IMR-90 (cell line): Measurements from ENCODE around the gene CCSER1. TPM values are rescaled to one million over a fixed set of nuclear protein-coding genes. Genes with fewer than 3 reads are reported as not detected.

Experiments used
- ATAC-seq: fragments of 200-7000 bp; cut with Tn5 transposase; 2 replicates; pipeline ENCODE4 v1.9.1; 2020; ENCODE audit warnings: low read depth, mild to moderate bottlenecking, moderate library complexity
- BruUV-seq: library from RNA; stranded (reverse); fragments of 400-500 nt; replicated peaks from 2 replicates; lab custom pipeline; 2021; lab: Mats Ljungman, UMichigan
- CTCF ChIA-PET: fragments of 300-600 bp; formaldehyde crosslinking; extraction: SDS; loops from one replicate; lab custom pipeline; 2021; ENCODE audit warnings: antibody characterized with exemption; lab: Yijun Ruan, JAX
- POLR2A ChIA-PET: fragments of 300-600 bp; sonication (Branson Sonifier 250); formaldehyde crosslinking; loops from one replicate; lab custom pipeline; 2022; ENCODE audit warnings: antibody characterized with exemption; ENCODE audit not compliant: unreplicated experiment; lab: Charles Lee
- DNase-seq: peaks from one replicate; pipeline ENCODE4 v3.0.0; 2013
- H2AFZ ChIP-seq: replicated peaks from 2 replicates; pipeline ENCODE3; 2013; ENCODE audit warnings: low read length, mild to moderate bottlenecking; ENCODE audit not compliant: poor library complexity
- H2AK5ac ChIP-seq: 2 replicates; pipeline ENCODE4 v1.6.1; 2013; ENCODE audit warnings: low read depth, low read length, inconsistent platforms
- H2AK9ac ChIP-seq: replicated peaks from 2 replicates; pipeline ENCODE3; 2013; ENCODE audit warnings: mild to moderate bottlenecking, low read depth, low read length, moderate library complexity; ENCODE audit not compliant: poor library complexity
- H2BK120ac ChIP-seq: 2 replicates; pipeline ENCODE4 v1.6.1; 2013; ENCODE audit warnings: low read depth, low read length, inconsistent platforms
- H2BK15ac ChIP-seq: 3 replicates; pipeline ENCODE4 v1.6.1; 2013; ENCODE audit warnings: low read depth, low read length, inconsistent platforms
- H2BK20ac ChIP-seq: 2 replicates; pipeline ENCODE4 v1.6.1; 2013; ENCODE audit warnings: low read depth, mild to moderate bottlenecking, inconsistent platforms, low read length, moderate library complexity
- H2BK5ac ChIP-seq: 2 replicates; pipeline ENCODE4 v1.6.1; 2013; ENCODE audit warnings: mild to moderate bottlenecking, low read depth, low read length, inconsistent platforms; ENCODE audit not compliant: poor library complexity, severe bottlenecking
- H3K14ac ChIP-seq: replicated peaks from 2 replicates; pipeline ENCODE4 v1.6.1; 2013; ENCODE audit warnings: low read depth, low read length, inconsistent platforms
- H3K18ac ChIP-seq: 2 replicates; pipeline ENCODE4 v1.6.1; 2013; ENCODE audit warnings: low read depth, low read length, control low read depth
- H3K23ac ChIP-seq: 2 replicates; pipeline ENCODE4 v1.6.1; 2013; ENCODE audit warnings: low read depth, low read length, inconsistent platforms
- H3K27ac ChIP-seq: 2 replicates; pipeline ENCODE4 v1.5.1; 2013; ENCODE audit warnings: mild to moderate bottlenecking, control low read depth, low read length; ENCODE audit not compliant: insufficient read depth
- H3K27me3 ChIP-seq: 2 replicates; pipeline ENCODE4 v1.6.1; 2013; ENCODE audit warnings: low read length; ENCODE audit not compliant: control insufficient read depth, insufficient read depth
- H3K36me3 ChIP-seq: 2 replicates; pipeline ENCODE4 v1.6.1; 2013; ENCODE audit warnings: low read length, mixed read lengths; ENCODE audit not compliant: control insufficient read depth, insufficient read depth
- H3K4ac ChIP-seq: 2 replicates; pipeline ENCODE4 v1.6.1; 2013; ENCODE audit warnings: low read depth, low read length, inconsistent platforms
- H3K4me1 ChIP-seq: 2 replicates; pipeline ENCODE4 v1.6.1; 2013; ENCODE audit warnings: low read length, mixed read lengths; ENCODE audit not compliant: control insufficient read depth, insufficient read depth
- H3K4me2 ChIP-seq: 2 replicates; pipeline ENCODE4 v1.6.1; 2013; ENCODE audit warnings: low read depth, mild to moderate bottlenecking, control low read depth, low read length, moderate library complexity
- H3K4me3 ChIP-seq: 2 replicates; pipeline ENCODE4 v1.5.1; 2013; ENCODE audit warnings: low read depth, mild to moderate bottlenecking, control low read depth, low read length, moderate library complexity; ENCODE audit not compliant: insufficient read depth
- H3K56ac ChIP-seq: 2 replicates; pipeline ENCODE4 v1.6.1; 2013; ENCODE audit warnings: low read length, inconsistent platforms; ENCODE audit not compliant: insufficient read depth; ENCODE audit errors: extremely low read depth
- H3K79me1 ChIP-seq, 2 experiments: 2 replicates each; pipeline ENCODE4 v1.6.1; 2013; ENCODE audit warnings: low read length in 2 of 2, inconsistent platforms in 1 of 2, low read depth in 1 of 2
- H3K9ac ChIP-seq: 2 replicates; pipeline ENCODE4 v1.6.1; 2013; ENCODE audit warnings: low read depth, low read length, control low read depth
- H3K9me1 ChIP-seq: 2 replicates; pipeline ENCODE4 v1.6.1; 2013; ENCODE audit warnings: low read length, inconsistent platforms; ENCODE audit not compliant: insufficient read depth
- H3K9me3 ChIP-seq: 2 replicates; pipeline ENCODE4 v1.6.1; 2013; ENCODE audit warnings: low read length; ENCODE audit not compliant: control insufficient read depth, insufficient read depth
- H4K20me1 ChIP-seq: 2 replicates; pipeline ENCODE4 v1.6.1; 2013; ENCODE audit warnings: low read length, inconsistent platforms; ENCODE audit not compliant: insufficient read depth
- H4K5ac ChIP-seq: 2 replicates; pipeline ENCODE4 v1.6.1; 2013; ENCODE audit warnings: mild to moderate bottlenecking, low read depth, low read length, control low read depth
- H4K8ac ChIP-seq, 2 experiments: 2 replicates each; pipeline ENCODE4 v1.6.1; 2013; ENCODE audit warnings: low read depth in 2 of 2, low read length in 2 of 2, control low read depth in 1 of 2, inconsistent platforms in 1 of 2
- H4K91ac ChIP-seq: 2 replicates; pipeline ENCODE4 v1.6.1; 2013; ENCODE audit warnings: low read depth, low read length, inconsistent platforms; ENCODE audit not compliant: insufficient read depth
- BHLHE40 ChIP-seq: fragments of 150-350 bp; IDR thresholded peaks from 2 replicates; pipeline ENCODE4 v1.6.1; 2016; ENCODE audit warnings: mild to moderate bottlenecking, low read depth, low read length
- CEBPB ChIP-seq: IDR thresholded peaks from 2 replicates; pipeline ENCODE4 v1.6.1; 2012; ENCODE audit warnings: low read depth, low read length, improper control_type of control experiment
- CHD1 ChIP-seq: IDR thresholded peaks from 2 replicates; pipeline ENCODE4 v1.6.1; 2012; ENCODE audit warnings: low read depth, low read length, improper control_type of control experiment
- CTCF ChIP-seq: conservative IDR thresholded peaks from 2 replicates; pipeline ENCODE4 v1.5.1; 2012; ENCODE audit warnings: mild to moderate bottlenecking, low read depth, low read length, improper control_type of control experiment
- FOS ChIP-seq: fragments of 150-350 bp; IDR thresholded peaks from 2 replicates; pipeline ENCODE4 v1.6.1; 2016; ENCODE audit warnings: low read depth, low read length
- MAFK ChIP-seq: IDR thresholded peaks from 2 replicates; pipeline ENCODE4 v1.6.1; 2012; ENCODE audit warnings: low read depth, low read length, improper control_type of control experiment
- MAZ ChIP-seq: IDR thresholded peaks from 2 replicates; pipeline ENCODE4 v1.6.1; 2012; ENCODE audit warnings: low read depth, mild to moderate bottlenecking, low read length, improper control_type of control experiment, moderate library complexity, borderline replicate concordance
- MXI1 ChIP-seq: IDR thresholded peaks from 2 replicates; pipeline ENCODE4 v1.6.1; 2012; ENCODE audit warnings: low read depth, mild to moderate bottlenecking, low read length, moderate library complexity, borderline replicate concordance
- NFE2L2 ChIP-seq: fragments of 150-350 bp; IDR thresholded peaks from 2 replicates; pipeline ENCODE4 v1.6.1; 2016; ENCODE audit warnings: low read depth, mild to moderate bottlenecking, low read length
- POLR2A ChIP-seq: IDR thresholded peaks from 2 replicates; pipeline ENCODE4 v1.6.1; 2012; ENCODE audit warnings: mild to moderate bottlenecking, low read depth, low read length
- RAD21 ChIP-seq: IDR thresholded peaks from 2 replicates; pipeline ENCODE4 v1.6.1; 2012; ENCODE audit warnings: low read length, improper control_type of control experiment
- RCOR1 ChIP-seq: IDR thresholded peaks from 2 replicates; pipeline ENCODE4 v1.6.1; 2012; ENCODE audit warnings: mild to moderate bottlenecking, low read length, improper control_type of control experiment; ENCODE audit not compliant: insufficient replicate concordance
- RFX5 ChIP-seq: IDR thresholded peaks from 2 replicates; pipeline ENCODE4 v1.8.0; 2012; ENCODE audit warnings: low read depth, mild to moderate bottlenecking, low read length, moderate library complexity
- SMC3 ChIP-seq: fragments of 150-350 bp; IDR thresholded peaks from 2 replicates; pipeline ENCODE4 v1.6.1; 2016; ENCODE audit warnings: low read depth, mild to moderate bottlenecking, antibody characterized with exemption, low read length, moderate library complexity
- WGBS, 2 experiments: methylation state at CpG; one replicate each; pipeline versions ENCODE4 v1.1.5 to v1.1.7; 2013; ENCODE audit warnings: missing lambda C conversion rate in 2 of 2; ENCODE audit not compliant: insufficient read length in 1 of 2; ENCODE audit errors: extremely low coverage in 2 of 2; 5-methylcytosine and 5-hydroxymethylcytosine counted together
- dilution Hi-C: fragments of 300-500 bp; cut with HindIII; formaldehyde crosslinking; loops from one replicate; pipeline ENCODE4 v1.14.3; 2018; ENCODE audit warnings: low sequenced_read_pairs; ENCODE audit not compliant: unreplicated experiment
- in situ Hi-C: fragments of 300-500 bp; cut with MboI; formaldehyde crosslinking; loops from 3 replicates; pipeline ENCODE4 v1.14.3; 2019; ENCODE audit warnings: low sequenced_read_pairs, inconsistent platforms, mixed read lengths
- intact Hi-C: fragments of 100-400 bp; cut with micrococcal nuclease; formaldehyde crosslinking; loops from 2 replicates; pipeline ENCODE4 v1.10.0; 2022
- polyA plus RNA-seq, 3 experiments: library from polyadenylated mRNA; depleted of rRNA; stranded (reverse); fragments of >200 nt; gene quantifications; 2 replicates each; pipeline ENCODE4 v1.2.3, GENCODE V29; 2012; ENCODE audit warnings: low replicate concordance in 1 of 3
- total RNA-seq: library from RNA; depleted of rRNA; stranded (reverse); fragments of >200 nt; gene quantifications from 2 replicates; pipeline ENCODE4 v1.2.3, GENCODE V29; 2012
- TF ChIP-seq, protein P1 (sequence below): fragments of 150-350 bp; IDR thresholded peaks from 2 replicates; pipeline ENCODE4 v1.6.1; 2017; ENCODE audit warnings: mild to moderate bottlenecking, antibody characterized with exemption, low read length, low read depth
- TF ChIP-seq, protein P2 (sequence below): fragments of 150-350 bp; IDR thresholded peaks from 2 replicates; pipeline ENCODE4 v1.6.1; 2016; ENCODE audit warnings: low read depth, mild to moderate bottlenecking, low read length, moderate library complexity, borderline replicate concordance

The CCSER1 gene
- total and polyA plus RNA-seq, 2 of the 4 experiments (the other 2 are of a cell fraction): not detected

GRCh38 chr4:90769251-90769650 lies 642.1 kb downstream of the CCSER1 start:
- H3K9ac ChIP-seq: no peak overlapping the region
- H2BK15ac ChIP-seq: no peak overlapping the region
- intact Hi-C loops: loop anchor here (5.0 kb wide), 1 partner anchor 1492 kb away; no protein-coding TSS in a partner anchor
- no peak overlapping the region for H2BK20ac ChIP-seq
- H3K36me3 ChIP-seq: no peaks in the 10 kb centered on the region
- WGBS, 2 experiments: no CpG with 5 or more reads among the region's 1 CpG
- no peak overlapping the region for H3K4me2 ChIP-seq
- H3K23ac ChIP-seq: no peak overlapping the region
- no peak overlapping the region for H3K56ac ChIP-seq
- dilution Hi-C loops: no loop called here
- H3K18ac ChIP-seq: no peak overlapping the region
- H3K4ac ChIP-seq: no peak overlapping the region
- CTCF ChIA-PET: no interaction called here
- no peak overlapping the region for H2AFZ ChIP-seq
- no peaks in the 10 kb centered on the region; the same call in 1 of the 2 replicates for H3K9me3 ChIP-seq
- no peak overlapping the region for H3K4me3 ChIP-seq
- in situ Hi-C loops: no loop called here
- no peak overlapping the region for H2AK5ac ChIP-seq
- no peak overlapping the region for H2BK5ac ChIP-seq
- no peaks in the 10 kb centered on the region for H3K9me1 ChIP-seq
- ATAC-seq (no peak), DNase-seq (no peak)
- H3K27ac ChIP-seq: no peak overlapping the region
- no peak overlapping the region for H2AK9ac ChIP-seq
- TF ChIP-seq MAZ (no peak), NFE2L2 (no peak), MXI1 (no peak), CHD1 (no peak), RFX5 (no peak), SMC3 (no peak), CTCF (no peak), FOS (no peak), POLR2A (no peak), BHLHE40 (no peak), RAD21 (no peak), MAFK (no peak), CEBPB (no peak), RCOR1 (no peak)
- TF ChIP-seq, protein P1, sequence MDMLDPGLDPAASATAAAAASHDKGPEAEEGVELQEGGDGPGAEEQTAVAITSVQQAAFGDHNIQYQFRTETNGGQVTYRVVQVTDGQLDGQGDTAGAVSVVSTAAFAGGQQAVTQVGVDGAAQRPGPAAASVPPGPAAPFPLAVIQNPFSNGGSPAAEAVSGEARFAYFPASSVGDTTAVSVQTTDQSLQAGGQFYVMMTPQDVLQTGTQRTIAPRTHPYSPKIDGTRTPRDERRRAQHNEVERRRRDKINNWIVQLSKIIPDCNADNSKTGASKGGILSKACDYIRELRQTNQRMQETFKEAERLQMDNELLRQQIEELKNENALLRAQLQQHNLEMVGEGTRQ: no peak
- TF ChIP-seq, protein P2, sequence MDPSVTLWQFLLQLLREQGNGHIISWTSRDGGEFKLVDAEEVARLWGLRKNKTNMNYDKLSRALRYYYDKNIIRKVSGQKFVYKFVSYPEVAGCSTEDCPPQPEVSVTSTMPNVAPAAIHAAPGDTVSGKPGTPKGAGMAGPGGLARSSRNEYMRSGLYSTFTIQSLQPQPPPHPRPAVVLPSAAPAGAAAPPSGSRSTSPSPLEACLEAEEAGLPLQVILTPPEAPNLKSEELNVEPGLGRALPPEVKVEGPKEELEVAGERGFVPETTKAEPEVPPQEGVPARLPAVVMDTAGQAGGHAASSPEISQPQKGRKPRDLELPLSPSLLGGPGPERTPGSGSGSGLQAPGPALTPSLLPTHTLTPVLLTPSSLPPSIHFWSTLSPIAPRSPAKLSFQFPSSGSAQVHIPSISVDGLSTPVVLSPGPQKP: no peak
- H4K5ac ChIP-seq: no peak overlapping the region
- H4K20me1 ChIP-seq: no peaks in the 10 kb centered on the region
- H3K27me3 ChIP-seq: no peaks in the 10 kb centered on the region
- no TSS peak for BruUV-seq
- no peak overlapping the region for H4K8ac ChIP-seq
- H3K79me1 ChIP-seq: no peaks in the 10 kb centered on the region
- no peak overlapping the region for H3K14ac ChIP-seq
- H3K4me1 ChIP-seq: no peaks in the 10 kb centered on the region
- no peak overlapping the region for H4K91ac ChIP-seq
- no peak overlapping the region for H2BK120ac ChIP-seq
- POLR2A ChIA-PET: no interaction called here
